ENCODE measurements around the gene ATF1.

DNA sequence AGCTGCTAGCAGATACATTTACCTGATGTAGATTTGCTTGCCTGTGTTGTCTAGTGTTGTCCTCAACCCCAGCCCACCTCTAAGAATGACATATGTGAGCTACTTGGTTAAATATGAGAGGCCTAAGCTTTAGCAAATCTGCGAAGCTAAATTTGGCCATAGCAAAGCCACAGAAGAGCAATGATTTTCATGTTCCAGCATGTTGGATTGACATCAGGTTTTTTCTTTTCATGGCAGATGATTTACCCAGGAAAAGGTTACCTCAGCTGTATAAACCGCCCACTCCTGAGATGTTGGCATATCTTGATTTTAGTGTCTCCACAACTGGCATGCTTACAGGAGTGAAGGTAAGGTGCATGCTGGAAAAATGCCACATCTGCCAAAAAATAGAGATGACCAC is 36.4 kb upstream of the ATF1 start:
- TF ChIP-seq, protein P1, sequence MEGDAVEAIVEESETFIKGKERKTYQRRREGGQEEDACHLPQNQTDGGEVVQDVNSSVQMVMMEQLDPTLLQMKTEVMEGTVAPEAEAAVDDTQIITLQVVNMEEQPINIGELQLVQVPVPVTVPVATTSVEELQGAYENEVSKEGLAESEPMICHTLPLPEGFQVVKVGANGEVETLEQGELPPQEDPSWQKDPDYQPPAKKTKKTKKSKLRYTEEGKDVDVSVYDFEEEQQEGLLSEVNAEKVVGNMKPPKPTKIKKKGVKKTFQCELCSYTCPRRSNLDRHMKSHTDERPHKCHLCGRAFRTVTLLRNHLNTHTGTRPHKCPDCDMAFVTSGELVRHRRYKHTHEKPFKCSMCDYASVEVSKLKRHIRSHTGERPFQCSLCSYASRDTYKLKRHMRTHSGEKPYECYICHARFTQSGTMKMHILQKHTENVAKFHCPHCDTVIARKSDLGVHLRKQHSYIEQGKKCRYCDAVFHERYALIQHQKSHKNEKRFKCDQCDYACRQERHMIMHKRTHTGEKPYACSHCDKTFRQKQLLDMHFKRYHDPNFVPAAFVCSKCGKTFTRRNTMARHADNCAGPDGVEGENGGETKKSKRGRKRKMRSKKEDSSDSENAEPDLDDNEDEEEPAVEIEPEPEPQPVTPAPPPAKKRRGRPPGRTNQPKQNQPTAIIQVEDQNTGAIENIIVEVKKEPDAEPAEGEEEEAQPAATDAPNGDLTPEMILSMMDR (IDR thresholded peaks at IDR 0.05): no peak
- TF ChIP-seq POLR2AphosphoS5 (IDR thresholded peaks at IDR 0.05) (no peak), POLR2A (IDR thresholded peaks at IDR 0.05) (no peak)

Data from stomach (tissue), 4 donors.